GM18870 (cell line): ENCODE measurements around the gene PHF2.

Experiments
- ATAC-seq: cut with Tn5 transposase; IDR thresholded peaks from one replicate; pipeline ENCODE4 v1.9.1; 2021; ENCODE audit warnings: moderate library complexity; ENCODE audit not compliant: unreplicated experiment

PHF2 gene

DNA sequence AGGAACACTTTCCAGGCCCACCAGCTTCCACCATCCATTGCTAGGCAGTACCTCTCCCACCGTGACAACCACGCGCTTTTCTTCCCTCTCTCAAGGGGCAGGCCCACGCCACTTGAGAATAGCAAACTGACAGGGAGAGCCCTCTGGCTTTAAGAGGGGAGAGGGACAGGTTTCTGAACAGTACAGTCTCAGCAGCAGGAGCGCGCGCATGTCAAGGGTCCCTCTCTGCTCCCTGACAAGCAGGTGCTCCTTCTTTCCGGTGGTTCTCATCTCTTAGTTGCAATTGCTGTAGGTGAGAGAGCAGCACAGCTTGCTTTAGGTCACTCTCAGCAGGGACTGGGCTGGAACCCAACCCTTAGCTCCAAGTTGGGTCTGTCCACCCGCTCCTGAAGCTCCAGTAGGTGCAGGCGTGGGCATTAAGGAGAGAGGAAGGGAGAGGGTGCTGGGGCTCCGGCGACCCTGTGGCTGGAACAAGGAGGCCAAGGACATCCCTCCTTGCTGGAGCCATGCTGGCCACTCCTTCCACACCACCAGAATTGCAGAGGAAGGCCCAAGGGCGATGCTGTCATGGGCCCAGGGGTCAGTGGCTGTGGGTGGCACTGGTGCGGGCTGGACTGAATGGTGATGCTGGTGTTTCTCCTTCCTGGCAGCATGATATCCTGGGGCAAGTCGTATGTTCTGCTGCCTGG, 9.0 kb upstream of the PHF2 start:
- no peak for ATAC-seq

DNA sequence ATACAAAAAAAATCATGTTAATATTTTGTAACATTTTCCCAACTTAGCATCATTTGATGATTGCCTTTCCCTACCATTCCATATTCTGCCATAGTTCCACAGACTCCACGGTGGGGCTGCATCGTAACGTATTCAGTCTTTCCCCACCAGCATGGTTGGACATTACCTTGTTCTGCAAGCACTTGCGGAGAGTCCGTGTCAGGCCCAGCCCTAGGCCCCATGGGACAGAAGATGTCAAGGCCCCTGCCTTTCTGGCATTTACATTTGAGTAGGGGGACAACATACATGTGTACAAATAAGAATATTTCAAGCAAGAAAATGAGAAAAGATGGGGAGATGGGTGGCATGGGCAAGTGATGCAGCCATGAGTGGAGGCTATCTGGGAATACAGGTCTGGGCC, 8.2 kb upstream of the PHF2 start:
- ATAC-seq = no peak

DNA sequence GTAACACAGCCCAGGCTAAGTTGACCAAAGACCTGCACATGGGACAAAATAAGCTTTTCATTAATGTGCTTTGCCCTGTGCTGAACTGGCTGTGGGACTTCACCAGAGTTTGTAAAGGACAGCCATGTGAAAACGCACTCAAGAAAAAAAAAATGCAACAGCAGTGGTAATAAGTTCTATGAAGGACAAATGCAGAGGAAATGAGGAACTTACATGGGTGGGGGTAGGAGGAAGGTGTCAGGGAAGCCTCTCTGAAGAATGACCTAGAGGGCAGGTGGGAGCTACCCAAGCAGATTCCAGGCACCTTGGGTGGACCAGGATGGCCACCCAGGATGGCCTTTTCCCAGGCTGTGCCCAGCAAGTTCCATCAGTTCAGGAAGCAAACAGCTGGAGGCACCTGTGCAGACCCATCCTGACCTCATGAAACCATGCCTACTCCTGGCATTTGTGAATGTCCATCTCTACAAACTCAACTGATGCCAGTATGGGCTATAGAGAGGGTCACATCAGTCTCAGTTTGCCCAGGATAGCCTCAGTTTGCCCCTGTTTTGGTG, 6.7 kb upstream of the PHF2 start:
- ATAC-seq = no peak

DNA sequence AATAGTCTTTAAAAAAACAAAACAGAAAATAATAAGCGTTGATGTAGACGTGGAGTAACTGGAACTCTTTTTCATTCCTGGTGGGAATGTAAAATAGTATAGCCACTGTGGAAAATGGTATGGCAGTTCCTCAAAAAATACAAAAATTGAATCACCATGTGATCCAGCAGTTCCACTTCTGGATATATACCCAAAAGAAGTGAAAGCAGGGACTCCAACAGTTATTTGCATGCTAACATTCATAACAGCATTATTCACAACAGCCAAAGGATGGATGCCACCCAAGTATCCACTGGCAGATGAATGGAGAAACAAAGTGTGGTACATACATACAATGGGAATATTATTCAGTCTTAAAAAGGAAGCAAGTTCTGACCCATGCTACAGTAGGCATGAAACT, 4.2 kb upstream of the PHF2 start:
- no peak for ATAC-seq

DNA sequence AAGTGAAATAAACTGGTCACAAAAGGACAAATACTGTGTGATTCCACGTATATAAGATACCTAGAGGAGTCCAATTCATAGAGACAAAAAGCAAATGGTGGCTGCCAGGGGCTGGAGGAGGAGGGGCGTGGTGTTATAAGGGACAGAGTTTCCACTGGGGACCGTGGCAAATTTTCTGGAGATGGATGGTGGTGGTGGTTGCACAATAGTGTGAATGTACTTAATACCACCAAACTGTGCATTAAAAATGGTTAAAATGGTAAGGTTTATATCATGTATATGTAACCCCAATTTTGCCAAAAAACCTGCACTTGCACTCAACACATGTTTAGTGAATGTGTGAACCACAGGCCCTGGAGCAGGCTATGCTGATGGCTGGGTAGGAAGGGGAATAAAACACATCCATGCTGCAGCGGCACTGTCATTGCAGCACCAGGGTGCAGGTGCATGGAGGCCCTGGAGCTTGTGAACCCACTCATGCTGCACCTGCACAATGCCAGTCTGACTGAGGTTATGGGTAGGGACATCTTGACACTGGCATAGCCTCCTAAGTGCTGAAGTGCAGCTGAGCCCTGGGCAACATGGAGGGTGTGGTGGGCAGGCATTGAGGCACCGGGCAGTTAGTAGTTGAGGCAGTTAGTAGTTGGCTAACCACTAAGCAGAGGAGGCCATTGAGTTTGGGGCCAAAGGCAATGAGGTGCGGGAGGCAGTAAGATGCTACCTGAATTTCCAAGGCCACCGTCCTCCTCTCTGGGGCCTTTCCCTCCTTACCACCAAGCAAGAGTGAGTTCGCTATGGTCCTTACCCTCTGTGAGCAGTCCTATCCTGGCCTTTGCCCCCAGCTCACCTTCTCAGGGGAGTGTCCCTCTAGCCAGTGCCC, 3.5 kb upstream of the PHF2 start:
- no peak for ATAC-seq

DNA sequence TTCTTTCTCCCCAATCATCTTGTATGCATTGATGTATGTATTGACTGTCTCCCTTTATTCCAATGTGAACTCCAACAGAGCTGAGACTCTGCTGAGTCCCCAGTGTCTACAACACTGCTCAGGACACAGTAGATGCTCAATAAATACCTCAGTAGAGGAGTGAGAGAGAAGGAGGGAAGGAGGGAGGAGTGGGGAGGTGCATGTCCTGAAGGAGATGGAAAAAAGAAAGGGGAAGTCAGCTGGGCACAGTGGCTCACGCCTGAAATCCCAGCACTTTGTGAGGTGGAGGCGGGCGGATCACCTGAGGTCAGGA, 2.9 kb upstream of the PHF2 start:
- no peak for ATAC-seq

DNA sequence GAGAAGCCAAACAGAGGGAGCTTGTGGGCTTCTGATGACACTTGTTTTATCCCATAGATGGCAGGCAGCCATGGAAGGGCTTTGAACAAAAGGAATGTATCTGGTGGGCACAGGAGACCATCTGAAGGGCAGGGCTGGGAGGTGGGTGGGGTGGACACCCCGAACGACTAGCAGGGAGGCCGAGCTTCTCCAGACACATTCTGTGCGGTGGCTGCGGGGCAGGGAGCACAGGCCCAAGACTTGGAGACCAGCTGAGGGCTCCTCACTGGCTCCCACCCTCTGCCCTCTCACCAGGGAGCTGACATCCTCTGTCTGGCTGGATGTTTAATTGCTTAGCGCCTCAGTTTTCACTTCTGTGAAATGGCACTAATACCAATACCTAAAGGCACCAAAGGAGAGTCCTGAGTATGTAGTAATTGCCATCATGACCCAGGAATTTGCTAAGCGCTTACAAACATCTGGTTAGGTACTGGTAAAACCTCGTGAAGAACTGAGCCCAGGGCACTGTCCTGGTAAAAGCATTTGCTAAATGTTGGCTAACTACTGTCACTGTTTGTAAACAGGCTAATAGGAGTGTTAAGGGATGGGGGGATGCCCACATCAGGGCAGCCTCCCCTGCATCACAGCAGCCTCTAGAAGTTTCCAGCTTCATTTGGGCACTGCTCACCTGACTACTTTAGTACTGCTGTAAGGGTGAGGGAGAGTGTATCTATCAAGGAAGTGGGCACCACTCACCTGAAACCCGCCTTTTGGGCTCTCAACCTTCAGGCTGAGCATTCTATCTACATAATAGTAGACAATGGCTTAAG, 2.1 kb upstream of the PHF2 start:
- ATAC-seq = no peak

DNA sequence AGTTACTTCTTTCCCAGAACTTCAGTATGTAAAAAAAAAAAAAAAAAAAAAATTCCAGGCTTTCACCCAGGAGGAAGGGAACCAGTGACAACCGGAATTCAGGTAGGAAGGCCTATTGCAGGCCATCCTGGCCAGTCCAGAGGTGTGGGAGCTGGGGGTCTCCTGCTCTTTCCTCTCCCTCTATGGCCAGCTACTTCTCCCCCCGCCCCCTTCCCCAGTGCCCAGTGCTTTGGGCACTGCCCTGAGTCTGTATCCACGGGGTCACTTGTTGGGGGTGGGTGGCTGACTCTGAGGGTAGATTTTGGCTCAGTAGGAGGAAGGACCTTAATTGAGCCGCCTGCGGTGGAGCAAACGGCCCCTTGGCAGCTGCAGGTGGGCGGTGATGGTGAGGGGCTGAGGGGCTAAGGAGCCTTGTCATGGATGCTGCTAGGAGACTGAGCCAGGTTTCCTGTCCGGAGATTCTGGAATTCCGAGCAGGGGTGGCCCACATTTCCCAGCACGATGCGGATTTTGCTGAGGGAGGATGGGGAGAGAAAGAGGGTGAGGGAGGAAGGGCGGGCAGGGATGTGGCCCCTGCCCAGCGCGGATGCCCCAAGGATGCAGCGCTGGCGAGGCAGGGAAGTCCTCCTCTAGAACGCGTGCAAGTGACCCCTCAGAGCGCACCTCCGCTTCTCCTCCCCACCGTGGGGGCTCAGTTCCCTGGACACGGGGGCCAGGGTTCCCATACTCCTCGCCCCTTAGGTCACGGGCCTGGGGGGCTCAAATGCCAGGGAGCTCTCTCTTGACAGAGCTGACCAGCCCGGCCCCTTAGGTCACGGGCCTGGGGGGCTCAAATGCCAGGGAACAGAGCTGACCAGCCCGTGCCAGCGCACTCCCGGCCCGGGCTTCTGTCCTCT, 1.2 kb upstream of the PHF2 start:
- ATAC-seq = no peak

DNA sequence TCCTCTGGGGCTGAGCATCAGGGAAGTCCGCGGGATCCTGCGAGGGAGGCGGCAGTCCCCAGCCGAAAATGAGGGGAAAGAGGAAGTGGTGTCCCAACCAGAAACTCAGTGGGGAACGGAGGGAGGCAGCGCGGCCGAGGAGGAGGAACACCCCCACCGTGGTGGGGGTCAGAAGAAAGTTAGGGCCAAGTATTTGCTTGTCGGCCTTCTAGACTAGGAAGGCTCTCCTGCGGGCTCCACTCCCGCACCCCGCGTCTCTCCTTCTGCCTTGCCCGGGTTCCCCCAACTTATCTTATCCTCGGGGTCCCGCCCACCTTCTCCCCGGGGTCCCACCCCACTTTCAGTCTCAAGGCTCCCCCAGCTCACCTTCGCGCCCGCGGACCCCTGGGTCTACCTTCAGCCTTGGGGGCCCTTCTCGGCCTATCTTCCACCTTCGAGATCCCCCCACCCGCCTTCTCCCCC, 557 bp upstream of the PHF2 start:
- no peak for ATAC-seq

DNA sequence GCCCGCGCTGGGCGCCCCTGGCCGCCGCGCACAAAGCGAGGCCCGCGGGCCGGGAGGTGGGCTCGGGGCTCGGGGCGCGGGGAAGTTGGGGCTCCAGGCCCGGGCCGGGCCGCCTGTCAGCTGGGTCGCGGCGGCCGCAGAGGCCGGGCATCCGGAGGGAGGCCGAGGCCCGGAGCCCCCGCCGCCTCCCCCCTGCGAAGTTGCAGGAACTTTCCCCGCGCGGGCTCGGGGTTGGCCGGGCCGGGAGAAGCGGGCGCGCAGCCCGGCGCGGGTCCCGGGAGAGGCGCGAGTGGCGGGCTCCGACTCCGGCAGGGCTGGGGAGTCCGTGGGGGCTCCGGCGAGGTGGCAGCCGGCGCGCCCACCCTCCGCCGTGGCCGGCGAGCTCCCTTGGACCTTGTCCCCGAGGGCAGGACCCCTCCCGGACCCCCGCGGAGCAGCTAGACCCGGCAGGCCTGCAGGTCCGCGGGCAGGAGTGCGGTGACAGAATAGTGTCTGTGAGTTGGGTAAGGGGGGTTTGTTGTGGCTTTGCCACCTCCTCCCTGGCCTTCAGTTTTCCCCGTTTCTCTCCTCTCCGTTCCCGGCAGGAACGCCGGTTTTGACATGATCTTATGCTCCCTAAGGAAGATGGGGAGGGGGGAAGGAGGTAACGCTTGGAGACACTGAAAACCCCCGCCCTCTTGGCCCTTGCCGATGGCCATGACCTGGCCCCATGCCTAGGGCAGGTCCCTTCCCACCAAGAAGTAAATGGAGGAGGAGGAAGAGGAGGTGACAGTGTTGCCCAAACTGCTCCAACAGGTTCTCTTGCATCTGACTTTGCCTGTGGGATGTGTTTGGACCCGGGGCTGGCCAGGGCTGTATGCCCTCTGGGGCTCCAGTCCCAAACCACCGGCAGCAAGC, 942 bp downstream of the PHF2 start:
- no peak for ATAC-seq

DNA sequence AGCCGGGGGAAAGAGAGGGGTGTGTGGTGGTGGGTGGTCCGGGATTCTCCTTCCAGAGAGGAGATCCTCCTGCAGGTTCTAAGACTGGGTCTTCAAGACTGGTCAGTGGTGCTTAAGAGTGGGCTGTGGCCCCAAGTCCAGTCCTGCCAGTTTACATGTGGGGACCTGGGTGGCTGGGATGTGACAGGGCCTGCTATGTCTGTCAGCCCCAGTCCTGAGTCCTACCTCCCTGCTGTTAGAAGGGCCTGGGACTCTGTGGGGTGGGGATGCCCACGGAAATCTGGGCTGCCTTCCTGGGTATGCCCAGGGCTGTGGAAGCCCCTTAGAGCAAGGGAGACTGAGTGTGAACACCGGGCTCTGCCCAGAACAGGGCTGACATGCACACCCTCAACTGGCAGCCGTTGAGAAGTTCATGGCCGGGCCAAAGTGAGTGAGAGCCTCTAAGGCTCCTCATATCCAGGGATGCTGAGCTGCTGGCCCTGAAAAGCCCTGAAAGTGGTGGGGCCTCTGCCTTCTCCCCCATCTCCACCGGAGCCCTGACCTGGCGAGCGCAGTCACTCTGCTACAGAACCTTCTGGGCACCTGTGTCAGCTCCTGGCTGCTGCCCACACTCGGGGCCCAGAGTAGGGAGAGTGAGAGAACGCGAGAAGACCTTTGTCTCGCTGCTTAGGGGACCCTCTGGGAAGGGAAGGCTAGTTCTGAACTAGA, 1.7 kb downstream of the PHF2 start:
- ATAC-seq = no peak

DNA sequence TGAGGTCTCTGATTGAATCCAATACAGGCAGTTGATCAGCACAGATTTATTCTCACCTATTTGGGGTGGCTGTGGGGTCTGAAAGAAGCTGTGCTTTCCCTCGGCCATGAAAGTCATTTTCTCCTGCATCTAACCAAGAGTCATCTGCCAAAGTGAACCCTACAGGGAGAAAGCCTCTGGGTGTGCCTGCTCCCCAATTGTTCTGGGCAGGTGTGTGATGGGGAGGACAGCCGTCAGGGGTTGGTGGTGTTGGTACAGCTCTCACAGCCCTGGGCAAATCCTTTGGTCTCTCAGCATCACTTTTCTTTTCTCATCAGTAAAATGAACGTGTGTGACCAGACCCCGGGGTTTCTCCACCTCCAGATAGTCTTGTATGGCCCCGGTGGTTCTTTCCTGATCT, 2.5 kb downstream of the PHF2 start:
- ATAC-seq = no peak

DNA sequence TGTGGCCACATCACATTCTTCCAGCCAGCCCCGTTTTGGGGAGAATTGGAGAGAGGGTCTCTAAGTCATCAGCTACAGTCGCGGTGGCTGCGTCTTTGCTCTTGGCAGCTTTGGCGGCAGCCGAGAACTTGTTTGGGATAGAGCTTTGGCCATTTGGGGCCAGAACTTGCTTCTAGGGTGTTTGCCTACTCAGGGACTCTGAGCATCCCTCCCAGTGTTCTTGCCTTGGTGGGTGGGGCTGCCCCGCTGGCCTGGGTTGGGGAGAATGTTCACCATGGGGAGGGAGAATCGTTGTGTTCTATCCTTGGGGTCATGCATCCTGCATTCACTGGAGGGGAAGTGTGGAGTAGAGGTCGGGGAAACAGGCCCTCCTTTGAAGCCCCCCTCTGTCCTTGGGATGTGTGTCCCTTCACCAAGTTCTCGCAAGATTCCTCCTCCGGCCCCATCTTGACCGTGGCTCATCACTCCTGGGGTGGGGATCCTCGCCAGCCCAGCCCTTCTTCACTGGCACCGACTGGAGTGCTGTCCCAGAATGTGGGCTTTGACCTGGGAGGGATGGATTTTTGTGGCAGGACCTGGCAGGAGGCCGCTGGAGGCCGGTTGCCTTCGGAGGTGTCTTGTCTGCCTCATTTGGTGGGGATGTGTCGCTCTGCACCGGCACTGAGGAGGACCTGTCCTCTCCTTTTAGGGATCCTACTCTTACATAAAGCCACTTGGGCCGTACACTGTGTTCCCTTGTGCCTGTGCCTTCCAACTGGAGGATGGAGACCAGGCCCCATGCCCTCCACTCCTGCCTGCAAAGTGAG, 3.5 kb downstream of the PHF2 start:
- ATAC-seq = no peak

DNA sequence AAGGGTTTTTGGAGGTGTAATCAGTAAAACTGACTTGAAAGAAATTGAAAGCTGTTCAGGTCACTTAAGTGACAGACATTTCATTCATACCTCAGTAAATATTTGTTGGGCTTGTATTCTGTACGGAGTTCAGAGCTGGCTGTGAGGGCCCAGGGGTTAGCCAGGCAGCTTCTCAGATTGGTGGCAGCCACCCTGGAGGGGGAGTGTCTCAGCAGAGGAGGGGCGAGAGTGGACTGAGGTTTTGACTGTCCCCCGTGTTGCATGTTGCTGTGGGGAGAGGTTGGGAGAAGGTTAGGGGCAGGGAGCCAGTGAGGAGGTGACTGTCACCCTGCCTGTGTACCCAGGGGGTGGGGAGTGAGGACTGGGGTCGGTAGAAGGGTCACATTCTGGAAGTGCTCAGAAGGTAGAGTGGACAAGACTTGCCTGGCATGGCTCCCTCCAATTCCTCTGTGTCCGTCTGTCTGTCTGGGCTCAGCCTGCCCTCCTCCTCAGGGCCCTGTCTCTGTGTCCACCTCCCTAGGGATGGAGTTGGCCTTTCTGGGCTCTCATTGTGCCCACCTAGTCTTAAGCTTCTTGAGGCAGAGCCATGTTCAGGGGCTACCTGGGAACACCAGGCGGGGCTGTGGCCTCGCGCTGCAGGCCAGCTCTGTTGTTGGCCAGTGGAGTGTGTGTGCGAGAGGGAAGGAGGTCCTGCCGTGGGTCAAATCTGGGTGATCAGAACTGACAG, 4.4 kb downstream of the PHF2 start:
- ATAC-seq = no peak

DNA sequence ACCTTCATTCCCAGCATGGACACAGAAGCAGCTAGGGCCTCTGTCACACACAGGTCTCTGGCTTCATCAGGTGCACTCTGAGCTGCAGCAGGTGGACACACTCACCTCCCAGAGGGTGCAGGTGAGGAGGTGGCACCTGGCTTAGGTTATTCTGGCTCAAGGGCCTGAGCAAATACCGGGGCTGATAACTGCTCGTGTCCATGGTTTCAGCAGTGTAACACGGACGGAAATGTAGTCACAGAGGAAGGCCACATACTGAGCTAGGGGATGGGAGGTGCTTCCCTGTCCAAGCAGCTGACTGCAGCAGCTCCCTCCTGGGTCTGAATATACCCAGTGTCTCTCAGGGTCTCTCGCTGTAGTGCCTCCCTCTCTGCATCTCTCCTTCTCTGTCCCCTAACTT, 5.7 kb downstream of the PHF2 start:
- ATAC-seq = no peak

DNA sequence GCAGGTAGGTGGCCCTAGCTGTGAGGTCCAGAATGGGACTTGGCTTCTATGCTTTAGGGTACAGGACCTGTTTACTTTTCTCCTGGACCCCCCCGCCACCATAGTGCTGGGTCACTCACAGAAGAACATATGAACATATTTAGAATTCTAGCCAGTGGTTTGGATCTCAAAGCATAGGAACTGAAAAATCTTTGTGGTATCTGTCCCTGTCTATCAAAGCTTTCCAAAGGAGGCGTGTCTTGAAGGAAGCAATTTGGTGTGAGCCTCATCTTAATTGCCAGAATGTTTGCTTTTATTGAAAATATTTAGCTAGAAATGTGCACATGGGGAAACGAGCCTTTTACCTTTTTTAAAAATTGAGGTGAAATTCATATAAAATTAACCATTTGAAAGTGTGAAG, 6.2 kb downstream of the PHF2 start:
- no peak for ATAC-seq

DNA sequence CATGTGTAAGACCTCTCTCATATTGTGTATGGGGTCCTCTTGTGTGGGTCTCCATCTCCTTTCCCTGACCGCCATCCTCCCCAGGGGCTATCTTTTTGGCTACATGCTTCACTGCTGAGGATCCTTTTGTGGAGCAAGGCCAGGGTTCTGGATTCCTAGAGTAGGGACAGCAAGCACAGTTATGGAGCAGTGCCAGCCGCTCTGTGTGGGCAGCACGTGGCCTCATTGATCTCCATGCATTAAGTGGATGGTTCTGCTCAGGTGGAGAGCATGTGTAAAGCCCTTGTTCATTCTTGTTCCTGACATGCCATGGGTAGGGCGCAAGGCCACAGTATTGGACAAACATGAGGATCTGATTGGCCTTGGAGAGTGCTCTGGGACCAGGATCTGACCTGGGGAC, 8.9 kb downstream of the PHF2 start:
- no peak for ATAC-seq
